Endothelial cell of umbilical vein (primary cell): Measurements from ENCODE around the gene CD37. TPM values are rescaled to one million over a fixed set of nuclear protein-coding genes. Genes with fewer than 3 reads are reported as not detected.

ENCODE experiments used
- BruUV-seq: library from RNA; stranded (reverse); fragments of 400-500 nt; replicated peaks from 2 replicates; lab custom pipeline; 2021; lab: Mats Ljungman, UMichigan
- CTCF ChIA-PET: fragments of 300-600, 350-600 bp; sonication (Branson Sonifier 250); formaldehyde crosslinking; loops from one replicate; lab custom pipeline; 2021; ENCODE audit warnings: antibody characterized with exemption, inconsistent platforms; lab: Charles Lee
- POLR2A ChIA-PET: fragments of 300-600, 350-600 bp; sonication (Branson Sonifier 250); formaldehyde crosslinking; loops from one replicate; lab custom pipeline; 2021; ENCODE audit warnings: antibody characterized with exemption, inconsistent platforms; lab: Charles Lee
- DNase-seq: peaks from one replicate; pipeline ENCODE4 v3.0.0-alpha.2; 2011; ENCODE audit warnings: low read depth, low spot score
- FAIRE-seq: peaks from 2 replicates; lab custom pipeline; 2011; peaks lifted over from hg19 to GRCh38; lab: Jason Lieb, UNC
- H2AFZ ChIP-seq: 2 replicates; pipeline ENCODE4 v1.6.0; 2012; ENCODE audit warnings: low read depth, low read length, control low read depth, inconsistent platforms
- H3K27ac ChIP-seq: 2 replicates; pipeline ENCODE4 v1.5.1; 2011; ENCODE audit warnings: low read depth, mild to moderate bottlenecking, control low read depth, low read length, moderate library complexity; ENCODE audit not compliant: insufficient read depth
- H3K27me3 ChIP-seq, 2 experiments: 2 replicates each; pipeline versions ENCODE4 v1.6.0 to v1.6.1; 2011; ENCODE audit warnings: low read length in 2 of 2, mixed read lengths in 1 of 2; ENCODE audit not compliant: control insufficient read depth in 2 of 2, insufficient read depth in 2 of 2
- H3K36me3 ChIP-seq, 2 experiments: 2 replicates in 1 of 2; 3 replicates in 1 of 2; pipeline ENCODE4 v1.5.1; 2011; ENCODE audit warnings: low read length in 2 of 2, mild to moderate bottlenecking in 1 of 2, moderate library complexity in 1 of 2; ENCODE audit not compliant: control insufficient read depth in 2 of 2, insufficient read depth in 2 of 2; ENCODE audit errors: extremely low read depth in 1 of 2
- H3K4me1 ChIP-seq: 3 replicates; pipeline ENCODE4 v1.5.1; 2011; ENCODE audit warnings: mild to moderate bottlenecking, low read length; ENCODE audit not compliant: control insufficient read depth, insufficient read depth; ENCODE audit errors: extremely low read depth
- H3K4me2 ChIP-seq: 2 replicates; pipeline ENCODE4 v1.6.1; 2011; ENCODE audit warnings: low read length, control low read depth, mixed read lengths; ENCODE audit not compliant: insufficient read depth
- H3K4me3 ChIP-seq, 3 experiments: fragments of 200-600 bp in 1 of 3; sonication (generic), shearing (Covaris generic) in 1 of 3; replicated peaks in 1 of 3; 2 replicates each; pipeline ENCODE4 v1.5.1; 2011 to 2016; ENCODE audit warnings: control low read depth in 3 of 3, low read length in 3 of 3, mild to moderate bottlenecking in 2 of 3, inconsistent platforms in 1 of 3, low read depth in 1 of 3, moderate library complexity in 1 of 3; ENCODE audit not compliant: insufficient read depth in 1 of 3
- H3K79me2 ChIP-seq: 2 replicates; pipeline ENCODE4 v1.6.0; 2012; ENCODE audit warnings: low read length, inconsistent platforms; ENCODE audit not compliant: control insufficient read depth, insufficient read depth
- H3K9ac ChIP-seq: replicated peaks from 2 replicates; pipeline ENCODE3; 2011; ENCODE audit warnings: low read length, control low read depth; ENCODE audit not compliant: insufficient read depth; ENCODE audit errors: extremely low read depth
- H3K9me1 ChIP-seq: replicated peaks from 3 replicates; pipeline ENCODE4 v1.6.0; 2011; ENCODE audit warnings: mild to moderate bottlenecking, low read length; ENCODE audit not compliant: control insufficient read depth, insufficient read depth; ENCODE audit errors: extremely low read depth
- H3K9me3 ChIP-seq: replicated peaks from 2 replicates; pipeline ENCODE4 v1.5.1; 2012; ENCODE audit warnings: low read length, inconsistent platforms; ENCODE audit not compliant: control insufficient read depth, insufficient read depth
- H4K20me1 ChIP-seq: replicated peaks from 2 replicates; pipeline ENCODE3; 2011; ENCODE audit warnings: mild to moderate bottlenecking, low read length; ENCODE audit not compliant: control insufficient read depth, insufficient read depth; ENCODE audit errors: extremely low read depth
- CTCF ChIP-seq, 2 donors: IDR thresholded peaks; 1 replicate in 1 of 2; 2 replicates in 1 of 2; pipeline ENCODE4 v1.5.1; 2011; ENCODE audit warnings: low read length in 2 of 2, mild to moderate bottlenecking in 2 of 2, moderate library complexity in 2 of 2, control low read depth in 1 of 2, inconsistent platforms in 1 of 2, low read depth in 1 of 2; ENCODE audit not compliant: insufficient read depth in 1 of 2; ENCODE audit errors: extremely low read depth in 1 of 2
- EZH2 ChIP-seq: IDR thresholded peaks from 2 replicates; pipeline ENCODE4 v1.6.1; 2012; ENCODE audit warnings: borderline replicate concordance, low read depth, mild to moderate bottlenecking, moderate library complexity, low read length, inconsistent platforms; ENCODE audit not compliant: severe bottlenecking
- FOS ChIP-seq: IDR thresholded peaks from 2 replicates; pipeline ENCODE4 v1.6.1; 2011; ENCODE audit warnings: mild to moderate bottlenecking, low read length, moderate library complexity, borderline replicate concordance; ENCODE audit not compliant: insufficient read depth
- GATA2 ChIP-seq: IDR thresholded peaks from 2 replicates; pipeline ENCODE4 v1.7.0; 2011; ENCODE audit warnings: low read depth, mild to moderate bottlenecking, moderate library complexity, mixed read lengths, low read length; ENCODE audit not compliant: insufficient read length, insufficient read depth
- JUN ChIP-seq: IDR thresholded peaks from 2 replicates; pipeline ENCODE4 v1.6.1; 2011; ENCODE audit warnings: borderline replicate concordance, low read depth; ENCODE audit not compliant: insufficient read length, insufficient read depth
- MAX ChIP-seq: IDR thresholded peaks from 2 replicates; pipeline ENCODE4 v1.6.1; 2011; ENCODE audit not compliant: insufficient read depth, insufficient read length
- MYC ChIP-seq: IDR thresholded peaks from one replicate; pipeline ENCODE4 v1.6.1; 2011; ENCODE audit warnings: mild to moderate bottlenecking, low read depth, low read length
- POLR2A ChIP-seq: IDR thresholded peaks from 2 replicates; pipeline ENCODE4 v1.6.1; 2012; ENCODE audit warnings: low read depth, mild to moderate bottlenecking, control low read depth, low read length
- POLR2AphosphoS5 ChIP-seq: IDR thresholded peaks from 2 replicates; pipeline ENCODE4 v1.6.1; 2012; ENCODE audit warnings: low read depth, mild to moderate bottlenecking, control low read depth, low read length, moderate library complexity; ENCODE audit not compliant: insufficient read depth
- dilution Hi-C: fragments of 300-500 bp; cut with MboI; formaldehyde crosslinking; loops from one replicate; pipeline ENCODE4 v1.15.0; 2019; ENCODE audit warnings: low sequenced_read_pairs; ENCODE audit not compliant: extremely low pct_ligation_motif_present
- intact Hi-C: fragments of 100-400 bp; cut with micrococcal nuclease; formaldehyde crosslinking; loops from one replicate; pipeline ENCODE4 v1.10.0; 2022
- polyA plus RNA-seq, 4 experiments: library from polyadenylated mRNA; depleted of rRNA in 3 of 4; stranded (reverse) in 3 of 4; unstranded in 1 of 4; fragments of >200 nt; gene quantifications; 2 replicates each; pipeline versions ENCODE4 v1.2.1 to v1.2.3, GENCODE V29; 2011 to 2012; ENCODE audit warnings: missing spikeins in 1 of 4
- total RNA-seq: library from RNA; stranded (reverse); gene quantifications from 2 replicates; pipeline ENCODE4 v1.2.3, GENCODE V29; 2021

Gene CD37
- total and polyA plus RNA-seq, 2 donors (not counting 3 experiments of a cell fraction or from before 2014, with no cell fraction given): not detected

DNA sequence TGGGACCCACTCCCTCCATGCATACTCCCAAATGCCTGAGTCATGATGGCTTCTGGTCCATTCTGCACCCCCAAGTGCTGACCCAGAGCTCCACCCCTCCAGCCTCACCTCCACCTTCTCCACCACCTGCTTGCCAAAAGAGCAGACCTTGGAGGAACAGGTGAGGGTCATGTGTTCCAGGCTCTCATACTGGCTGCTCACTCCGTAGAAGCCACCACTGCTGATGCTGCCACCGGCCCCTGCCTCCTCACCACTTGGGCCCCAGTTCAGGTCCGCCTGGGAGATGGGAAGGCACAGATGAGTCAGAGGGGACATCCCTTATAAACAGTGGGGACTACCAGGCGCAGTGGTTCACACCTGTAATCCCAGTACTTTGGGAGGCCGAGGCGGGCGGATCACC lies 7.9 kb downstream of the CD37 start:
- dilution Hi-C loops: no loop called here
- no peaks in the 10 kb centered on the region for H4K20me1 ChIP-seq
- no peak overlapping the region for H3K9ac ChIP-seq
- no peaks in the 10 kb centered on the region for H3K9me3 ChIP-seq
- ChIA-PET POLR2A (interaction anchor here (0.6 kb wide), 1 partner anchor 11 kb away, joined by 3 read pairs; no protein-coding TSS in a partner anchor), CTCF (interaction anchor here (0.7 kb wide), 1 partner anchor 15 kb away, joined by 3 read pairs; no protein-coding TSS in a partner anchor)
- FAIRE-seq: no peak
- H3K4me1 ChIP-seq: peaks cover 15% of the 10 kb centered on the region
- no peak for DNase-seq
- intact Hi-C loops: loop anchor here (1.0 kb wide), 1 partner anchor 24 kb away; no protein-coding TSS in a partner anchor
- no peak overlapping the region for H2AFZ ChIP-seq
- no peak overlapping the region for H3K4me3 ChIP-seq
- no peaks in the 10 kb centered on the region for H3K9me1 ChIP-seq
- no peak overlapping the region for H3K4me2 ChIP-seq
- H3K27me3 ChIP-seq: no peaks in the 10 kb centered on the region
- BruUV-seq: no TSS peak
- TF ChIP-seq MAX (no peak), MYC (no peak), FOS (no peak), EZH2 (no peak), POLR2AphosphoS5 (no peak), JUN (no peak), CTCF (IDR thresholded peaks at IDR 0.05; ENCODE audit: extremely low read depth in 1 of 2, insufficient read depth in 1 of 2, low read depth in 1 of 2, low read length in 2 of 2) (no peak), POLR2A (no peak), GATA2 (no peak)
- no peak overlapping the region for H3K27ac ChIP-seq
- H3K79me2 ChIP-seq: no peaks in the 10 kb centered on the region
- H3K36me3 ChIP-seq: peaks cover 26 to 53% of the 10 kb centered on the region in 2 experiments
